ENCODE measurements around the gene DNAJC18. TPM values are rescaled to one million over a fixed set of nuclear protein-coding genes. Genes with fewer than 3 reads are reported as not detected.
"Not testable (repeated sequence)": the region's sequence is repeated elsewhere in the genome, so short reads cannot be mapped to it uniquely, and the experiment has no call there.

DNAJC18 gene
- total and polyA plus RNA-seq, 2 of the 8 experiments (the other 6 are each of a cell fraction or from before 2014, with no cell fraction given): 7.8 to 29.2 TPM

- H3K9ac ChIP-seq (replicated peaks in 1 of 4; ENCODE audit: extremely low read depth in 1 of 4, low read depth in 3 of 4, low read length in 3 of 4); H2BK12ac ChIP-seq (ENCODE audit: low read depth, low read length); H3K56ac ChIP-seq (replicated peaks; ENCODE audit: insufficient read length, low read depth, low read length); H3K18ac ChIP-seq (ENCODE audit: extremely low read depth, low read length); H3K4me3 ChIP-seq (ENCODE audit: extremely low read depth in 1 of 4, insufficient read depth in 2 of 4, low read depth in 3 of 4, low read length in 4 of 4); H3K79me1 ChIP-seq (ENCODE audit: low read depth, low read length); H3K4ac ChIP-seq (replicated peaks; ENCODE audit: insufficient read length, low read depth, low read length); H3K23me2 ChIP-seq (ENCODE audit: low read depth, low read length); H3K27ac ChIP-seq (ENCODE audit: low read depth, low read length); H3K27me3 ChIP-seq (replicated peaks in 1 of 4; ENCODE audit: control insufficient read depth in 3 of 4, extremely low read depth in 1 of 4, insufficient read depth in 3 of 4, low read length in 3 of 4); H3K79me2 ChIP-seq (ENCODE audit: control insufficient read depth in 1 of 2, insufficient read depth in 2 of 2, low read length in 2 of 2); H3K9me3 ChIP-seq (ENCODE audit: insufficient read depth in 2 of 2, low read depth in 1 of 2, low read length in 1 of 2); H2AK5ac ChIP-seq (ENCODE audit: low read depth, low read length); H4K20me1 ChIP-seq (replicated peaks in 1 of 2; ENCODE audit: control insufficient read depth in 1 of 2, insufficient read depth in 2 of 2, low read length in 2 of 2); H3K36me3 ChIP-seq (ENCODE audit: control insufficient read depth in 2 of 4, insufficient read depth in 4 of 4, low read length in 3 of 4); H3K14ac ChIP-seq (ENCODE audit: insufficient read length); H4K5ac ChIP-seq (ENCODE audit: insufficient read length, low read depth, low read length); H2AFZ ChIP-seq (ENCODE audit: low read length); H2BK20ac ChIP-seq (ENCODE audit: low read length); FAIRE-seq; H4K8ac ChIP-seq (ENCODE audit: extremely low read depth, insufficient read depth, low read length); DNase-seq (ENCODE audit: low read depth in 1 of 2, low spot score in 2 of 2); H4K91ac ChIP-seq (replicated peaks; ENCODE audit: insufficient read length, low read length); H2BK15ac ChIP-seq (ENCODE audit: low read length); H3K4me2 ChIP-seq (ENCODE audit: insufficient read depth in 1 of 2, low read depth in 2 of 2, low read length in 2 of 2); H3K23ac ChIP-seq (ENCODE audit: insufficient read length); H2BK120ac ChIP-seq (replicated peaks; ENCODE audit: low read depth, low read length); H2BK5ac ChIP-seq (ENCODE audit: low read depth, low read length): not testable (repeated sequence)
- POLR2A ChIA-PET (ENCODE audit: partially characterized antibody): interaction anchor here (1.0 to 3.6 kb wide), 6 partner anchors 11 to 94 kb away, joined by 3 to 16 read pairs (median 6); partner anchors contain the start of genes MATR3 and SPATA24
- CTCF ChIA-PET (ENCODE audit: partially characterized antibody): interaction anchor here (0.6 to 2.7 kb wide), 2 partner anchors 16 to 240 kb away, joined by 3 to 15 read pairs; no protein-coding TSS in a partner anchor
- WGBS, 2 experiments (ENCODE audit: extremely low coverage in 1 of 2, insufficient coverage in 1 of 2, insufficient read length in 1 of 2, insufficient replicate concordance in 2 of 2, low coverage in 1 of 2, low lambda C conversion rate in 2 of 2, missing lambda C conversion rate in 1 of 2): 97% methylated on average over 10 of the region's 10 CpGs; no CpG with 5 or more reads in 1 of the 2 experiments
- H3K4me1 ChIP-seq (replicated peaks in 1 of 4; ENCODE audit: control insufficient read depth in 3 of 4, insufficient read depth in 4 of 4, low read length in 3 of 4): peaks cover 3 to 17% (median 10%) of the 10 kb centered on the region in 4 experiments
Measured at GRCh38 chr5:139386956-139387355, 52.4 kb downstream of the DNAJC18 start.
